ENCODE data around the gene HCAR2.
A peak's percentile ranks its signal among the peaks of the same experiment; 100 is the strongest.

Gene HCAR2

DNA sequence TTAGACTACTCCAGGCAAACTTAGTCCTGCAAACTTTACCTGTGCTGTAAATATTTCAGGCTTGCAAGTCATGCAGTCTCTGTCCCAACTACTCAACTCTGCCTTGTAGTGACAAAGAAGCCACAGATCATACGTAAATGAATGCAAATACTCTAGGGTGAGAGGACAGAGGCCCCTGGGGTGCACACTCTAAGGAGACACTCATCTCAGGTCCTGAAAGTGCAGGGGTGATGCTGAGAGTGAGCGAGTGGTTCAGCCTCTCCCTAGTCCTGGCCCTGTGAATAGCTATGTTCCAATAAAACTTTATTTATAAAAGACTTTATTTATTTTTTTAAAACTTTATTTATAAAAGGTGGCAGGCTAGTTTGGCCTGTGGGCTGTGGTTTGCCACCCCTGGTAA lies 34.9 kb downstream of the HCAR2 start:
- no peaks in the 10 kb centered on the region for H3K27me3 ChIP-seq (replicated peaks in 2 of 5; ENCODE audit: control insufficient read depth in 4 of 5, insufficient read depth in 5 of 5, low read length in 4 of 5)
- 100% methylated on average over 1 of the region's 2 CpGs for WGBS (ENCODE audit: insufficient coverage)
- no peaks in the 10 kb centered on the region for H3K4me1 ChIP-seq (ENCODE audit: control extremely low read depth in 1 of 4, control insufficient read depth in 4 of 4, insufficient read depth in 4 of 4, low read length in 3 of 4)
- no peak overlapping the region for H3K4me3 ChIP-seq (ENCODE audit: control insufficient read depth in 1 of 7, extremely low read depth in 1 of 7, insufficient read depth in 4 of 7, low read depth in 2 of 7, low read length in 6 of 7)
- no peaks in the 10 kb centered on the region for H3K9me3 ChIP-seq (ENCODE audit: control extremely low read depth in 1 of 5, control insufficient read depth in 4 of 5, insufficient read depth in 2 of 5, low read depth in 1 of 5, low read length in 4 of 5)
- H3K27ac ChIP-seq (ENCODE audit: insufficient read depth in 1 of 2, low read depth in 1 of 2, low read length in 2 of 2, poor library complexity in 1 of 2, severe bottlenecking in 2 of 2): no peak overlapping the region
- DNase-seq: no peak
- ChIA-PET CTCF (interaction anchor here (0.7 kb wide), 1 partner anchor 31 kb away, joined by 3 read pairs; no protein-coding TSS in a partner anchor), POLR2A (interaction anchor here (0.6 kb wide), 1 partner anchor 255 kb away, joined by 3 read pairs; no protein-coding TSS in a partner anchor)
- no peaks in the 10 kb centered on the region for H3K36me3 ChIP-seq (ENCODE audit: control insufficient read depth in 4 of 4, insufficient read depth in 4 of 4, low read length in 3 of 4)

DNA sequence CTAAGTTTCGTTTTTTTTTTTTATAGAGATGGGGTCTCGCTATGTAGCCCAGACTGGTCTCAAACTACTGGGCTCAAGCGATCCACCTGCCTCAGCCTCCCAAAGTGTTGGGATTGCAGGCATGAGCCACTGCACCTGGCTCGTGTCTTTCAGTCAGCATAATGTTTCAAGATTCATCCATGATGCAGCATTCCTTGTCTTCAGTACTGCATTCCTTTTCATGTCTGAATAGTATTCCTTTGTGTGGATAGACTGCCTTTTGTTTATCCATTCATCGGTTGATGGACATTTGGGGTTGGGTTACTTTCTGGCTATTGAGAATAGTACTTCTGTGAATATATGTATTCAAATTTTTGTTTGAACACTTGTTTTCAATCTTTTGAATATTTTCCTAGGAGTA lies 37.4 kb downstream of the HCAR2 start:
- Histone ChIP-seq H3K9me3 (ENCODE audit: control extremely low read depth in 1 of 5, control insufficient read depth in 4 of 5, insufficient read depth in 2 of 5, low read depth in 1 of 5, low read length in 4 of 5) (no peaks in the 10 kb centered on the region), H3K27me3 (replicated peaks in 2 of 5; ENCODE audit: control insufficient read depth in 4 of 5, insufficient read depth in 5 of 5, low read length in 4 of 5) (no peaks in the 10 kb centered on the region), H3K27ac (ENCODE audit: insufficient read depth in 1 of 2, low read depth in 1 of 2, low read length in 2 of 2, poor library complexity in 1 of 2, severe bottlenecking in 2 of 2) (no peak overlapping the region), H3K36me3 (ENCODE audit: control insufficient read depth in 4 of 4, insufficient read depth in 4 of 4, low read length in 3 of 4) (no peaks in the 10 kb centered on the region), H3K4me3 (ENCODE audit: control insufficient read depth in 1 of 7, extremely low read depth in 1 of 7, insufficient read depth in 4 of 7, low read depth in 2 of 7, low read length in 6 of 7) (no peak overlapping the region), H3K4me1 (ENCODE audit: control extremely low read depth in 1 of 4, control insufficient read depth in 4 of 4, insufficient read depth in 4 of 4, low read length in 3 of 4) (no peaks in the 10 kb centered on the region)
- CTCF ChIA-PET: interaction anchor here (1.3 to 1.5 kb wide), 2 partner anchors 15 kb away, joined by 3 to 4 read pairs; no protein-coding TSS in a partner anchor
- POLR2A ChIA-PET: no interaction called here
- DNase-seq: no peak
- 98% methylated on average over 4 of the region's 5 CpGs for WGBS (ENCODE audit: insufficient coverage)

DNA sequence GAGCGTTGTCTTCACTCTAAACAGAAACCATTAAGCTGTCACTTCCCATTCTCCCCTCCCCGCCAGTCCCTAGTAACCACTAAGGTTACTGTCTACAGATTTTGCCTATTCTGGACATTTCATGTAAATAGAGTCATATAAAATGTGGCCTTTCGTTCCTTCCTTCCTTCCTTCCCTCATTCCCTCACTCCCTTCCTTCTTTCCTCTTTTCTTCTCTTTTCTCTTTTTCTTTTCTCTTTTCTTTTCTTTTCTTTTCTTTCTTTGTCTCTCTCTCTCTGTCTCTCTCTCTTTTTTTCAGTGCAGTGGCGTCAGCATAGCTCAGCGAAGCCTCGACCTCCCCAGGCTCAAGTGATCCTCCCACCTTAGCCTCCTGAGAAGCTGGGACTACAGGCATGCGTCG lies 37.8 kb downstream of the HCAR2 start:
- DNase-seq: peak in 1 of 3 donors; percentile 26
- ChIA-PET CTCF (interaction anchor here (1.3 to 1.5 kb wide), 2 partner anchors 15 kb away, joined by 3 to 4 read pairs; no protein-coding TSS in a partner anchor), POLR2A (no interaction called here)
- no peaks in the 10 kb centered on the region for H3K36me3 ChIP-seq (ENCODE audit: control insufficient read depth in 4 of 4, insufficient read depth in 4 of 4, low read length in 3 of 4)
- H3K4me3 ChIP-seq (ENCODE audit: control insufficient read depth in 1 of 7, extremely low read depth in 1 of 7, insufficient read depth in 4 of 7, low read depth in 2 of 7, low read length in 6 of 7): no peak overlapping the region
- H3K27ac ChIP-seq (ENCODE audit: insufficient read depth in 1 of 2, low read depth in 1 of 2, low read length in 2 of 2, poor library complexity in 1 of 2, severe bottlenecking in 2 of 2): no peak overlapping the region
- H3K4me1 ChIP-seq (ENCODE audit: control extremely low read depth in 1 of 4, control insufficient read depth in 4 of 4, insufficient read depth in 4 of 4, low read length in 3 of 4): no peaks in the 10 kb centered on the region
- H3K27me3 ChIP-seq (replicated peaks in 2 of 5; ENCODE audit: control insufficient read depth in 4 of 5, insufficient read depth in 5 of 5, low read length in 4 of 5): no peaks in the 10 kb centered on the region
- H3K9me3 ChIP-seq (ENCODE audit: control extremely low read depth in 1 of 5, control insufficient read depth in 4 of 5, insufficient read depth in 2 of 5, low read depth in 1 of 5, low read length in 4 of 5): no peaks in the 10 kb centered on the region
- WGBS (ENCODE audit: insufficient coverage): 84% methylated on average over 6 of the region's 8 CpGs

DNA sequence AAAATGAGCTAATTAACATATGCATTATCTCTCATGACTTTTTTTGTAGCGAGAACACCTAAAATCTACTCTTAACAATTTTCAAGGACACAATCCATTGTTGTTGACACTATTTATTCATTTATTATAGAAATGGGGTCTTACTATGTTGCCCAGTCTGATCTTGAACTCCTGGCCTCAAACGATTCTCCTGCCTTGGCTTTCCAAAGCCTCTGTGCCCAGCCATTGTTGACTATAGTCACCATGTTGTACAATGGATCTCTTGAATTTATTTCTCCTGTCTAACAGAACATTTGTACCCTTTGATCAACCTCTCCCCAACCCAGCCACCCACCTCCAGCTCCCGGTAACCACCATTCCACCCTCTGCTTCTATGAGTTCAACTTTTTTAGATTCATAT lies 41.2 kb downstream of the HCAR2 start:
- H3K36me3 ChIP-seq (ENCODE audit: control insufficient read depth in 4 of 4, insufficient read depth in 4 of 4, low read length in 3 of 4): no peaks in the 10 kb centered on the region
- H3K27me3 ChIP-seq (replicated peaks in 2 of 5; ENCODE audit: control insufficient read depth in 4 of 5, insufficient read depth in 5 of 5, low read length in 4 of 5): no peaks in the 10 kb centered on the region
- CTCF ChIA-PET: interaction anchor here (0.8 to 1.3 kb wide), 2 partner anchors 9 to 16 kb away, joined by 3 to 4 read pairs; no protein-coding TSS in a partner anchor
- no peak overlapping the region for H3K4me3 ChIP-seq (ENCODE audit: control insufficient read depth in 1 of 7, extremely low read depth in 1 of 7, insufficient read depth in 4 of 7, low read depth in 2 of 7, low read length in 6 of 7)
- POLR2A ChIA-PET: no interaction called here
- WGBS (ENCODE audit: insufficient coverage): 100% methylated on average over 1 of the region's 3 CpGs
- H3K27ac ChIP-seq (ENCODE audit: insufficient read depth in 1 of 2, low read depth in 1 of 2, low read length in 2 of 2, poor library complexity in 1 of 2, severe bottlenecking in 2 of 2): no peak overlapping the region
- DNase-seq: no peak
- H3K9me3 ChIP-seq (ENCODE audit: control extremely low read depth in 1 of 5, control insufficient read depth in 4 of 5, insufficient read depth in 2 of 5, low read depth in 1 of 5, low read length in 4 of 5): no peaks in the 10 kb centered on the region
- peaks cover 0 to 11% (median 6%) of the 10 kb centered on the region in 4 experiments for H3K4me1 ChIP-seq (ENCODE audit: control extremely low read depth in 1 of 4, control insufficient read depth in 4 of 4, insufficient read depth in 4 of 4, low read length in 3 of 4)

DNA sequence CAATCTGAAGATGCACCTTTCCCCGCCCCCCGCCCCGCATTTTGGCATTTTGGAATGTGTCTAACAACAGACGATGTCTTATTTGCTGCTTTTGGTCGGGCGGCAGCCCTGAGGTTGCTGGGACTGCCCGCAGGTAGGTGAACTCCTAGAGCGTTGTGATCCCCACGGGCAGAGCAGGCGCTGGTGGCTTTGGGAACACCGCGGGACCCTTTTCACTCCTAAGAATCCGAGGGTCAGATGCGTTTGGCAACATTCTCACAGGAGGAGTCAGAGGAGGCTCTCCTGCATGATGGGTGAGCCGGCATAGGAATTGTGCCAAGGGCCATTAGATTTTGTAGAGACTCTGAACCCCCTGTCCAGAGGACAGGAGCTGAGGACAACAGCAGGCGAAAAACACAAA lies 41.9 kb downstream of the HCAR2 start:
- no peak for DNase-seq
- H3K27me3 ChIP-seq (replicated peaks in 2 of 5; ENCODE audit: control insufficient read depth in 4 of 5, insufficient read depth in 5 of 5, low read length in 4 of 5): no peaks in the 10 kb centered on the region
- no peaks in the 10 kb centered on the region for H3K36me3 ChIP-seq (ENCODE audit: control insufficient read depth in 4 of 4, insufficient read depth in 4 of 4, low read length in 3 of 4)
- 100% methylated on average over 11 of the region's 16 CpGs for WGBS (ENCODE audit: insufficient coverage)
- H3K27ac ChIP-seq (ENCODE audit: insufficient read depth in 1 of 2, low read depth in 1 of 2, low read length in 2 of 2, poor library complexity in 1 of 2, severe bottlenecking in 2 of 2): no peak overlapping the region
- H3K9me3 ChIP-seq (ENCODE audit: control extremely low read depth in 1 of 5, control insufficient read depth in 4 of 5, insufficient read depth in 2 of 5, low read depth in 1 of 5, low read length in 4 of 5): no peaks in the 10 kb centered on the region
- peaks cover 0 to 12% (median 9%) of the 10 kb centered on the region in 4 experiments for H3K4me1 ChIP-seq (ENCODE audit: control extremely low read depth in 1 of 4, control insufficient read depth in 4 of 4, insufficient read depth in 4 of 4, low read length in 3 of 4)
- H3K4me3 ChIP-seq (ENCODE audit: control insufficient read depth in 1 of 7, extremely low read depth in 1 of 7, insufficient read depth in 4 of 7, low read depth in 2 of 7, low read length in 6 of 7): no peak overlapping the region
- ChIA-PET CTCF (interaction anchor here (1.3 to 2.6 kb wide), 3 partner anchors 8 to 66 kb away, joined by 4 to 9 read pairs (median 5); no protein-coding TSS in a partner anchor), POLR2A (no interaction called here)

DNA sequence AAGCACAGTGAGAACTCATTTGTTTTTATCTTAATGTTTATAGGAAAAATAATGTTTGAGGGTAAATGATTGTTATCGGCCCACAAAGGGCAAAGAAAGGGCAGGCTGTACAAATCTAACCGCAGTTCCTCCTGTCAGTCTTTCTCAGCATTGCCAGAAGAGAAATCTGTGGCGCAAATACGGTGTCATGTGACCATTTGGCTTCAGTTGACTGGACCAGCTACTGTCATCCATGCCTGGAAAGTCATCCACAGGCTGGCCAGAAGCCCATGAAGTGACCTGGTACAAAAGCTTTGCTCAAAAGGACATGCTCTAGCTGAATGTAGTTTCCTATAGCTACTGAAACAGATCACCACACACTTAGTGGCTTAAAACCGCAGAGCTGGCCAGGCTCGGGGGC lies 43.6 kb downstream of the HCAR2 start:
- 29% methylated on average over 6 of the region's 6 CpGs for WGBS (ENCODE audit: insufficient coverage)
- no peaks in the 10 kb centered on the region for H3K9me3 ChIP-seq (ENCODE audit: control extremely low read depth in 1 of 5, control insufficient read depth in 4 of 5, insufficient read depth in 2 of 5, low read depth in 1 of 5, low read length in 4 of 5)
- ChIA-PET POLR2A (no interaction called here), CTCF (interaction anchor here (0.6 to 2.6 kb wide), 10 partner anchors 9 to 134 kb away, joined by 3 to 14 read pairs (median 4); no protein-coding TSS in a partner anchor)
- H3K4me3 ChIP-seq (ENCODE audit: control insufficient read depth in 1 of 7, extremely low read depth in 1 of 7, insufficient read depth in 4 of 7, low read depth in 2 of 7, low read length in 6 of 7): peak overlapping the region in 1 of 7 experiments; percentile 28
- H3K4me1 ChIP-seq (ENCODE audit: control extremely low read depth in 1 of 4, control insufficient read depth in 4 of 4, insufficient read depth in 4 of 4, low read length in 3 of 4): peaks cover 0 to 12% (median 10%) of the 10 kb centered on the region in 4 experiments
- DNase-seq: peak; percentile 25 to 81 (median 63)
- no peak overlapping the region for H3K27ac ChIP-seq (ENCODE audit: insufficient read depth in 1 of 2, low read depth in 1 of 2, low read length in 2 of 2, poor library complexity in 1 of 2, severe bottlenecking in 2 of 2)
- no peaks in the 10 kb centered on the region for H3K36me3 ChIP-seq (ENCODE audit: control insufficient read depth in 4 of 4, insufficient read depth in 4 of 4, low read length in 3 of 4)
- H3K27me3 ChIP-seq (replicated peaks in 2 of 5; ENCODE audit: control insufficient read depth in 4 of 5, insufficient read depth in 5 of 5, low read length in 4 of 5): no peaks in the 10 kb centered on the region

DNA sequence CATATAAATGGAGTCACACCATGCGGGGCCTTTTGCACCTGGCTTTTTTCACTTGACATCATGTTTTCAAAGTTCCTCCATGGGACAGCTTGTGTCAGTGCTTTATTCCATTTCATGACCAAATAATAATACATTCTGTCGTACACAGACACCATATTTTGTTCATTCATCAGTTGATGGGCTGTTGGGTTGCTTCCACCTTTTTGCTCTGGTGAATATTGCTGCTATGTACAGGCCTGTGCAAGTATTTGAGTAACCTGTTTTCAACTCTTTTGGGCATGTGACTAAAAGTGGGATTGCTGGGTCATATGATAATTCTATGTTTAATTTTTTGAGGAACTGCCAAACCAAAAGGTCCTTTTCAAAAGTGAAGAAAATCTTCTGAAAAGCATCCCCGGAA lies 46.9 kb downstream of the HCAR2 start:
- 89% methylated on average over 2 of the region's 3 CpGs for WGBS (ENCODE audit: insufficient coverage)
- POLR2A ChIA-PET: no interaction called here
- peak in 1 of 3 donors; percentile 18 for DNase-seq

More for the DNA sequence above, 46.9 kb downstream of the HCAR2 start:
- Histone ChIP-seq H3K27ac (ENCODE audit: insufficient read depth in 1 of 2, low read depth in 1 of 2, low read length in 2 of 2, poor library complexity in 1 of 2, severe bottlenecking in 2 of 2) (no peak overlapping the region), H3K9me3 (ENCODE audit: control extremely low read depth in 1 of 5, control insufficient read depth in 4 of 5, insufficient read depth in 2 of 5, low read depth in 1 of 5, low read length in 4 of 5) (no peaks in the 10 kb centered on the region), H3K27me3 (replicated peaks in 2 of 5; ENCODE audit: control insufficient read depth in 4 of 5, insufficient read depth in 5 of 5, low read length in 4 of 5) (no peaks in the 10 kb centered on the region), H3K36me3 (ENCODE audit: control insufficient read depth in 4 of 4, insufficient read depth in 4 of 4, low read length in 3 of 4) (no peaks in the 10 kb centered on the region), H3K4me1 (ENCODE audit: control extremely low read depth in 1 of 4, control insufficient read depth in 4 of 4, insufficient read depth in 4 of 4, low read length in 3 of 4) (peaks cover 0 to 12% (median 10%) of the 10 kb centered on the region in 4 experiments), H3K4me3 (ENCODE audit: control insufficient read depth in 1 of 7, extremely low read depth in 1 of 7, insufficient read depth in 4 of 7, low read depth in 2 of 7, low read length in 6 of 7) (no peak overlapping the region)
- CTCF ChIA-PET: interaction anchor here (0.5 to 1.5 kb wide), 2 partner anchors 19 to 86 kb away, joined by 3 to 6 read pairs; no protein-coding TSS in a partner anchor
